Measurements from ENCODE around the gene TGFBR3. TPM values are rescaled to one million over a fixed set of nuclear protein-coding genes. Genes with fewer than 3 reads are reported as not detected.

TGFBR3 gene
- total RNA-seq, 1 experiment from 2014 or later, result 2.4 TPM

GRCh38 chr1:91718368-91718767 is 167.6 kb downstream of the TGFBR3 start:
- no peaks in the 10 kb centered on the region for H3K9me3 ChIP-seq (ENCODE audit: control insufficient read depth, low read depth, low read length)
- no peak overlapping the region for H3K4me3 Mint-ChIP-seq
- H3K4me1 Mint-ChIP-seq, result peaks cover 9 to 14% of the 10 kb centered on the region in 2 experiments
- no peaks in the 10 kb centered on the region for H3K79me1 ChIP-seq (ENCODE audit: insufficient read depth, low read depth, low read length, poor library complexity, severe bottlenecking)
- no peak overlapping the region for H3K27ac ChIP-seq (ENCODE audit: insufficient read length, low read depth, low read length)
- no peaks in the 10 kb centered on the region for H3K79me2 ChIP-seq (ENCODE audit: insufficient read depth, low read length)
- no peak overlapping the region for H3T11ph ChIP-seq (ENCODE audit: low read length)
- no peaks in the 10 kb centered on the region for H3K4me1 ChIP-seq (ENCODE audit: insufficient read depth, low read length)
- H3K56ac ChIP-seq (ENCODE audit: insufficient read length, low read depth, low read length), result no peak overlapping the region
- no peak overlapping the region for H2BK20ac ChIP-seq (ENCODE audit: low read depth, low read length, poor library complexity, severe bottlenecking)
- H2BK12ac ChIP-seq (ENCODE audit: insufficient read length, low read depth, low read length), result no peak overlapping the region
- WGBS (ENCODE audit: extremely low coverage, insufficient read length, low lambda C conversion rate), result no CpG with 5 or more reads among the region's 2 CpGs
- H2AFZ ChIP-seq (ENCODE audit: low read length), result no peak overlapping the region
- no peaks in the 10 kb centered on the region; a peak in 2 of 7 replicates for H3K36me3 Mint-ChIP-seq (ENCODE audit: insufficient read depth in 1 of 3, low read depth in 3 of 3)
- no peak overlapping the region for H4K8ac ChIP-seq (replicated peaks; ENCODE audit: insufficient read length, low read depth, low read length)
- H2BK5ac ChIP-seq (ENCODE audit: insufficient read length, low read length), result no peak overlapping the region
- no peak overlapping the region for H2AK5ac ChIP-seq (ENCODE audit: insufficient read length, low read length)
- H2BK120ac ChIP-seq (ENCODE audit: low read depth, low read length, poor library complexity, severe bottlenecking), result no peak overlapping the region
- H3K27me3 ChIP-seq (ENCODE audit: insufficient read depth, low read length), result no peaks in the 10 kb centered on the region
- H4K20me1 ChIP-seq (ENCODE audit: control insufficient read depth, insufficient read depth, insufficient read length), result no peaks in the 10 kb centered on the region
- no peaks in the 10 kb centered on the region for H3K9me3 Mint-ChIP-seq
- H3K18ac ChIP-seq (ENCODE audit: insufficient read length, low read depth, low read length), result no peak overlapping the region
- H3K9ac ChIP-seq (ENCODE audit: extremely low read depth, insufficient read length, low read length), result no peak overlapping the region
- no peak for DNase-seq
- H3K23ac ChIP-seq (ENCODE audit: insufficient read length, low read depth, low read length), result no peak overlapping the region
- no peak overlapping the region for H2BK15ac ChIP-seq (ENCODE audit: low read depth, low read length)
- no peak overlapping the region for H4K91ac ChIP-seq (ENCODE audit: insufficient read length, low read depth, low read length)
- no peaks in the 10 kb centered on the region for H3K27me3 Mint-ChIP-seq (ENCODE audit: low read depth)
- no peak overlapping the region for H3K14ac ChIP-seq (ENCODE audit: insufficient read depth, low read length)
- H3K27ac Mint-ChIP-seq, result no peak overlapping the region
- H4K5ac ChIP-seq (ENCODE audit: insufficient read length, low read depth, low read length), result no peak overlapping the region
- H3K4me2 ChIP-seq (ENCODE audit: insufficient read depth, insufficient read length, low read length), result no peak overlapping the region
- H3K4ac ChIP-seq (ENCODE audit: low read depth, low read length), result no peak overlapping the region
- TF ChIP-seq CTCF (conservative IDR thresholded peaks at IDR 0.05), result no peak
- H3K23me2 ChIP-seq (ENCODE audit: insufficient read length, low read depth, low read length, poor library complexity, severe bottlenecking), result no peaks in the 10 kb centered on the region
